Transverse colon (tissue), 3 donors: ENCODE measurements around the gene FGD5.

Experiments
- CTCF ChIP-seq, 5 experiments: fragments of 200-600 bp in 3 of 5; fragments of 450-650 bp in 2 of 5; sonication (generic) in 3 of 5; IDR thresholded peaks; 1 replicate in 2 of 5; 2 replicates in 3 of 5; pipeline ENCODE4 v1.5.1; 2016 to 2017; ENCODE audit warnings: antibody characterized with exemption in 5 of 5, inconsistent platforms in 3 of 5, mild to moderate bottlenecking in 2 of 5, moderate library complexity in 1 of 5
- EP300 ChIP-seq: sonication (generic); formaldehyde crosslinking; IDR thresholded peaks from one replicate; pipeline ENCODE4 v1.6.1; 2017; ENCODE audit warnings: antibody characterized with exemption, low read depth
- POLR2A ChIP-seq: fragments of 450-650 bp; IDR thresholded peaks from one replicate; pipeline ENCODE4 v1.6.1; 2016; ENCODE audit warnings: antibody characterized with exemption, mild to moderate bottlenecking, moderate library complexity

DNA sequence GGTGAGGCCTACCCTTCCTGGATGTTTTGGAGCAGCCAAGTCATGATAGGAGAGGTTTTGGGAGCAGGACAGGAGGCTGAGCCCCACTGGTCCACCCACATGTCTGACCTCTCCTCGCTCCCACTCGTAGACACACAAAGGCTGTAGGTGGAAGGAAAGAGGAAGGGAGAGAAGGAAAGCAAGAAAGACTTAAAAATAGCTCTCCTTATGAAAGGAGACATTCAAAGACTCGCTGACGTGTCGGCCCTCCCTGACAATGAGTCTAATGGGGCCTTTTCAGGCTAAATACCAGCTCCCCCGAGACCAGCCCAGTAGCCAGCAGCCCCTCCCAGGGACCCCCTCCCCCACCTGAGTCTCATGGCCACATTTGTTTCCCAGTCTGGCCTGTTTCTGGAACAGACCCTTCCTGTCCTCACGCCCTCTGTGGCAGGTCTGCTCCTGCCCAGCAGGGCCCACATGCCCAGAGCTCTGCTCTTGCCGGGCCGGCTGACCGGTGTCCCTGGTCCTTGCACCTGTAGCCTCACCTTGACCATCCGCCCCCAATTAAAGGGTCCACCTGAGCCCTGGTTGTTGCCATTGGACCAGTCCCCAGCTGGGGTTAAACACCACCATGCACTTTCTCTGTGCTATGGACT lies 49.3 kb downstream of the FGD5 start:
- no peak for TF ChIP-seq CTCF (IDR thresholded peaks at IDR 0.05)
- no peak for TF ChIP-seq POLR2A
- TF ChIP-seq EP300, result no peak
